Endothelial cell of hepatic sinusoid (primary cell): ENCODE data around the gene SLC1A5.

Experiments
- in situ Hi-C: cut with HindIII; loops from 2 replicates; pipeline ENCODE4 v1.10.0; 2017; ENCODE audit warnings: low sequenced_read_pairs

The SLC1A5 gene

GRCh38 chr19:46728693-46729339 is 59.6 kb downstream of the SLC1A5 start:
- in situ Hi-C loops = no loop called here

- in situ Hi-C loops = no loop called here
These were observed 60.2 kb downstream of the SLC1A5 start for GRCh38 chr19:46728208-46728607.

- in situ Hi-C loops = no loop called here
These were observed 60.6 kb downstream of the SLC1A5 start for GRCh38 chr19:46727757-46728156.

GRCh38 chr19:46726971-46727501 is 61.4 kb downstream of the SLC1A5 start:
- in situ Hi-C loops = no loop called here

- in situ Hi-C loops = no loop called here
These were observed 61.8 kb downstream of the SLC1A5 start for GRCh38 chr19:46726551-46726950.

- in situ Hi-C loops = no loop called here
These were observed 62.5 kb downstream of the SLC1A5 start for GRCh38 chr19:46725859-46726393.

GRCh38 chr19:46725036-46725820 is 63.2 kb downstream of the SLC1A5 start:
- in situ Hi-C loops = no loop called here
